HS-5 (cell line): Measurements from ENCODE around the gene SULT2B1.

Source experiments
- DNase-seq: peaks from one replicate; pipeline ENCODE4 v3.0.0-alpha.2; 2012; ENCODE audit warnings: low read depth

SULT2B1 gene

GRCh38 chr19:48634424-48635262 is 82.7 kb downstream of the SULT2B1 start:
- peak; percentile 75 for DNase-seq

- no peak for DNase-seq
These were observed 83.4 kb downstream of the SULT2B1 start for GRCh38 chr19:48635263-48635965.

GRCh38 chr19:48635966-48636858 is 84.2 kb downstream of the SULT2B1 start:
- no peak for DNase-seq

- DNase-seq = no peak
These were observed 85.0 kb downstream of the SULT2B1 start, which contains the start of gene DBP for GRCh38 chr19:48636859-48637448. DBP (minus strand) TSS chr19:48637379; CDS start chr19:48636994, 385 bp downstream.

- DNase-seq = peak; percentile 94
These were observed 85.5 kb downstream of the SULT2B1 start for GRCh38 chr19:48637449-48637947.

GRCh38 chr19:48637948-48638830 is 86.2 kb downstream of the SULT2B1 start:
- peak; percentile 73 for DNase-seq

GRCh38 chr19:48638831-48639381 is 86.9 kb downstream of the SULT2B1 start:
- no peak for DNase-seq

- no peak for DNase-seq
These were observed 87.8 kb downstream of the SULT2B1 start for GRCh38 chr19:48639483-48640375.

- DNase-seq = no peak
These were observed 89.9 kb downstream of the SULT2B1 start for GRCh38 chr19:48641850-48642249.

- no peak for DNase-seq
These were observed 90.9 kb downstream of the SULT2B1 start for GRCh38 chr19:48642862-48643261.

- no peak for DNase-seq
These were observed 92.4 kb downstream of the SULT2B1 start for GRCh38 chr19:48644355-48644754.

- no peak for DNase-seq
These were observed 93.1 kb downstream of the SULT2B1 start for GRCh38 chr19:48644839-48645619.

GRCh38 chr19:48645620-48646000 is 93.6 kb downstream of the SULT2B1 start:
- DNase-seq = no peak

- no peak for DNase-seq
These were observed 94.2 kb downstream of the SULT2B1 start, which contains the start of gene CA11 for GRCh38 chr19:48646001-48646721. CA11 (minus strand) TSS chr19:48646187; CDS start chr19:48645632, 555 bp downstream.

GRCh38 chr19:48646722-48647216 is 94.8 kb downstream of the SULT2B1 start:
- DNase-seq = no peak

GRCh38 chr19:48648134-48648533 is 96.2 kb downstream of the SULT2B1 start:
- DNase-seq = no peak
